ENCODE measurements around the gene SPSB1.
A peak's percentile ranks its signal among the peaks of the same experiment; 100 is the strongest.

Gene SPSB1

DNA sequence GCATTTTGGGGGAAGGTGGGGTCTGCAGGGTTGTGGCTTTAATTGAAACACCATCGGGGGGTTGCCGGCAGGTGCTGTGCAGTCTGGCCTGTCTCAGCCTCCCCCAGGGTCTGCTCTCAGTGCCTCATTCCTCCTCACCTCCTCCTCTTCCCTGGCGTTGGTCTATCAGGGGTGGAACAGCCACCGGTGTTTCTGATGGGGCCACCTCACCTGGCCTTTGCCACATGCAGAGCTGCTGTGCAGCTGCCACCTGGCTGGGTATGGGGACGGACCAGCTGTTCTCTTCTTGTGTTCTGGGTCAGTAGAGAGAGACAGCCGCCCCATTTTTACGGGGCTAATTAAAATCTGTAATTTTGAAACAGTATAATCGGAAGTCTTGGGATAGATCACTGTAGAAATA, 53.9 kb downstream of the SPSB1 start:
- no peak for DNase-seq

DNA sequence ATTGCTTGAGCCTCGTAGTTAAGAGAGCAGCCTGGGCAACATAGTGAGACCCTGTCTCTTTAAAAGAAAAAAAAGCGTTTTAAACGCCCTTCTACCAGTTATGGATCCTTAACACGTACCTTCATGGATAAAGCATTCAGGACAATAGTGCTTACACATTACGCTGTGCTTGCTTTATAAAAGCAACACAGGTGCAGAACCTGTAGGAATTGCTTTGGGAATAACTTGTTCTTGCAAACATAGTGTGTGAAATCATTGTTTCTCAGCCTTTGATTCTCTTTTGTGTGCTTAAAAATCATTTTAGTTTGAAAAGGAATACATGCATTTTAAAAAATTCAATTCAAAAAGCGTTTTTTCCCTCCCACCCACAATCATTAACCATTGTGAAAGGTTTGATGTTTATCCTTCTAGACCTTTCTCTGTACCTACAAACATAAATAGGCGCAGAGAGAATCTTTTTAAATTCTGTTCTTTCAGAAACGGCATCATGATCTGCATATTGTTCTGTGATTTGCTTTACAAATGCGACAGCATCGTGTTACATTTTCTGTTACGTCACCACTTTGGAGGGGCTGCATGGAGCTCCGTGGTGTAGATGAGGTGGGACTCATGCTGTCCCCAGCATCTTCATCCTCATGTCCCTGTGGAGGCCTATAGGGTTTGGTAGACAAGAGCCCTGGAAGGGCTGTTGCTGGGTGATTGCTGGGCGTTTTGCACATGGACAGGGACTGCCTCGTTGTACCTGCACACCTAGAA, 54.6 kb downstream of the SPSB1 start:
- no peak for DNase-seq

DNA sequence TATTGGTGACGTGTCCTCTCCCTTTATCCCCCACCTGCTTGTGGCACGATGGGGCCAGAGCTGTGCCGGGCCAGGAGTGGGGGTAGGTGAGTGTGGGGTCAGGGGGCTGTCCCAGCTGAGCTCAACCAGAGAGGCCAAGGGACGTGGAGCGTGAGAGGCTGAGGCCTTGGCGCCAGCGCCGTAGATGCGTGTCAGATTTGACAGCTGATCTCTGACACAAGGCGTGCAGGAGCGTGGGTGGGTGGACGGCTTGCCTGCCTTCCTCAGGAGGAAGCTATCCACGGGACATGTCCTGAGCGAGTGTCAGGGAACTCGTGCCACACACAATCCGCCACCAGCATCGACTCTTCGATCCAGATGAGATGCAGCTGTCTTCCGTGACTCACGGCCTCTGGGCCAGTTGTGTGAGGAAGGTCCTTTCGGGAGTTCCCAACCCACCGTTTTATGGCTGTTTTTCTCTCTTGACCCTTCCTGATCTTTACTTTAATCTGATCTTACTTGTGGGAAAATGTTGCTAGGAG, 56.7 kb downstream of the SPSB1 start:
- no peak for DNase-seq

DNA sequence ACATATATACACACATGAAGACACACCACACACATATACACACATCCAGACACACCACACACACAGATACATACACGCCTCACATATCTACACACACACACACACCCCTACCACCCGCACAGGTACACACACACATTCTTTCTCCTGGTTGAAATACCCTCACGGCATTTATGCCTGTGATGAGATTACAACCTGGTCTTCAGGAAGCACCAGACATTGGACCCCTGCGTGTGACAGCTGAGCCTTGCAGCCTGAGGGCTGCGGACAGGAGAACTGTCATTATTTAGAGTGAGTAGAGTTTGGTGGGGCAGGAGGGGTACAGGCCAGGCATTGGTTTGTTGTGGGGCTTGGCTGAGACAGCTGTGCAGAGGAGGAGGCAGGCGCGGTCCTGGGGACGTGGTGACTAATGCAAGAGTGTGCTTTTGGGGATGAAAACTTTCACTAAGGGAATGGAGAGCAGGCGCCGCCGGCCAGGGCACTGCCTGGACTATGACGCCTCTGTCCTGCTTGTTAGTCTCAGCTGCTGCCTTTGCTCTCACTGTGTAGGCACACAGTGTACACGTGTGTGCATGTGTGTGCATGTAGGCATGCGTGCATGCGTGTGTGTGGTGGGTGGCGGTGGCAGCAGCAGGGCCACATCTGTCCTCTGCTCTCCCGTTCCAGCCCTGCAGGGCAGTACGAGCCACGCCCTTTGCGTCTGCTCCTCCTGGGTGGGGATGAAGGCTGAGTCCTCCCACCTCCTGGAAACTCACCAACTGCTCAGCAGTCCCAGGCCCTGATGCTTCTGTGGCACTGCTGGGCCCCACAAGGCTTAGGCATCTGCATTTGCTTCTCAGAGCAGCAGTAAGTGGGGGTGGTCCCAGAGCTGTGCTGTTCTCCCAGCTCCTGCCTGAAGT, 57.6 kb downstream of the SPSB1 start:
- DNase-seq, result no peak

DNA sequence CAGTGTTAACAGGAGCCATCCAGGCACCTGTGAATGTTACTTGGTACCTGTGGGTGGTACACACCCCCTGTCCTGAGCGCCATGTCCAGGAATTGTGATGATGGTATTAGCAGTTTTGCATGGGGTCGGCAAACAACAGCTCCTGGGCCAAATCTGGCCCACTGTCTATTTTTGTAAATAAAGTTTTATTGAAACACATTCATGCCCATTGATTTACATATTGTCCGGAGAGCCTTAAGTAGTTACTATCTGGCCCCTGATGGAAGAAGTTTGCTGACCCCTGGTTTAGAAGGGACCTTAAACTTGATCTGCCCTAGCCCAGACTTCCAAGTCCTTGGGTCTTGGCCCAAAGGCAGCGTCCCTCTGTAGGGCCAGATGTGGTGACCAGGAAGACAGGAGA, 58.3 kb downstream of the SPSB1 start:
- DNase-seq, result no peak

DNA sequence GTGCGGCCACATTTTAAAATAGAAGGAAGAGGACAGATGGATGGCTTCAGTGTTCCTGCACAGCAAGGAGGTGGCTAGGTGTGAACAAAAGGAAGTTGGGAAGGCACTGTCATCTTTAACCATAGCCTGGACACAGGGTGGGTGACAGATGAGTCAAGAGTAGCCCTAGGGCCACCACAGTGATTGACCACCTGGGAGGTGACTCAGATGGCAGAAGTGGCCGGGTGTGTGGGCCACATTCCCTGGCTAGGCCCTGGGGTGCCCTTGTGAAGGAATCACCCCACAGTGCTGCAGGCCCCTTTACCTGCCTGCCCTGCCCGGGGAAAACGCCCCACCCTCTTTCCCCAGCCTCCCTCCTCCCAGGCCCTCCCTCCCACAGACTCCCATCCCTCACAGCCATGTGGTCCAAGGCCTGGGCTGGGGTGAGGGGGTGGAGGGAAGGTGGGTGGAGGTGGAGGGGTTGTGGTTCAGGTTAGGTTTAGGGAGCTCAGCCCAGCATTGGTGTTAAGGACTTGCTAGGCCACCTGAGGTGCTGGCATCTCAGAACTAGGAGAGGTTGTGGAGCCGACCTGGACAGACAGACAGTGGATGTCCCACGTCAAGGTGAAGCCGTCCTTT, 59.1 kb downstream of the SPSB1 start:
- no peak for DNase-seq

DNA sequence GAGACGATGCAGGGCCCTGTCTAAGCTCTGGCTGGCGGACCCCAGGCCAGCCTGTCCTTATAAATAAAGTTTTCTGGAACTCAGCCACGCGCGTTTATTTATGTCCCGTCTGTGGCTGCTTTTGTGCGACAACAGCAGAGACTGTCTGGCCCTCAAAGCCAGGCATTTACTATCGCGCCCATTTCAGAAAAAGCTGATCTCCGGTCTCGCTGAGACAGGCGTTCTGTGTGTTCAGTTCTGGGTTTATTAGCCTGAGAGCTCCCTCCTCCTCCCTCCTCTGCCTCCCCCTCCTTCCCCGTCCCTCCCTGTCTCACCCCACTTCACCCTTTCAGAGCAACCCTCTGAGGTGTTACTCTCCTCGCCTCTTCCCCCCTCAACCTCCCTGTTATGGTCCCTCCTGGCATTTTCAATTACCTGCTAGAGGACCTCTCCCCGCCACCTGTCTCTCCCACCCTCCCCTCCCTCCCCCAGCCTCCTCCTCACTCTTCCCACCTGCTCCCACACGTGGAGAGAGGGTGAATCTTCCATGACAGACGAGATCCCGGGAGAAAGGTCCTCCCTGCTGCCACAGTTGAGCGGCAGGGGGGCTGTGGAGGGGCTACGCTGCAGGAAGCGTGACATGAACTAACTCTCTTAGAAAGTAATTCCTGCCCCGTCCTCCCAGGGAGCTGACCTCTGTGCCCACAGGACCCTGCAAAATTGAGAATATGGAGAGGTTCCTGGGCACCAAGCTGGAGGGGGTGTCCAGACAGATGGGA, 59.9 kb downstream of the SPSB1 start:
- no peak for DNase-seq

DNA sequence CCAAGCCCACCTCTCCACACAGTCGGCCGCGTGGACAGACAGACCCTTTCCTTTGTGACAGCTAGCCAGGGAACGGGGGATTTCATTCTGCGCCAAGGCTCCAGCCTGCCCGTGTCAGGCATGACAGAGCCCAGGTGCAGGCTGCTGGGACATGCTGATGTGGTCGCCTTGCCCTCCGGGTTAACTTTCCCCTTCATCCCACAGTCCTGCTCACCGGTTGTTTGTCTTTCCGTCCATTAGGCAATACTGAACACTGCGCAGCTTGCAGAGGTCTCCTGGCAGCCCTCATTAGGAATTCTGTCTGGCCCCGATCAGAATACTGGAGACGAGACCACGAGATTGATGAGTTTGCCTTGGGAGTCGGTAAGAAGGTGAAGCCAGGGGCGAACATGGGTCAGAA, 62.8 kb downstream of the SPSB1 start:
- DNase-seq, result no peak

DNA sequence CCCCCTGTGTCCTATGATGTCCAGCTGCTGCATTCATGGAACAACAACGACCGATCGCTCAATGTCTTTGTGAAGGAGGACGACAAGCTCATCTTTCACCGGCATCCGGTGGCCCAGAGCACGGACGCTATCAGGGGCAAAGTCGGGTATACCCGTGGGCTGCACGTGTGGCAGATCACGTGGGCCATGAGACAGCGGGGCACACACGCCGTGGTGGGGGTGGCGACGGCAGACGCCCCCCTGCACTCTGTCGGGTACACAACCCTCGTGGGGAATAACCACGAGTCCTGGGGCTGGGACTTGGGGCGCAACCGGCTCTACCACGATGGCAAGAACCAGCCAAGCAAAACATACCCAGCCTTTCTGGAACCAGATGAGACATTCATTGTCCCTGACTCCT, 63.3 kb downstream of the SPSB1 start:
- DNase-seq, result no peak

DNA sequence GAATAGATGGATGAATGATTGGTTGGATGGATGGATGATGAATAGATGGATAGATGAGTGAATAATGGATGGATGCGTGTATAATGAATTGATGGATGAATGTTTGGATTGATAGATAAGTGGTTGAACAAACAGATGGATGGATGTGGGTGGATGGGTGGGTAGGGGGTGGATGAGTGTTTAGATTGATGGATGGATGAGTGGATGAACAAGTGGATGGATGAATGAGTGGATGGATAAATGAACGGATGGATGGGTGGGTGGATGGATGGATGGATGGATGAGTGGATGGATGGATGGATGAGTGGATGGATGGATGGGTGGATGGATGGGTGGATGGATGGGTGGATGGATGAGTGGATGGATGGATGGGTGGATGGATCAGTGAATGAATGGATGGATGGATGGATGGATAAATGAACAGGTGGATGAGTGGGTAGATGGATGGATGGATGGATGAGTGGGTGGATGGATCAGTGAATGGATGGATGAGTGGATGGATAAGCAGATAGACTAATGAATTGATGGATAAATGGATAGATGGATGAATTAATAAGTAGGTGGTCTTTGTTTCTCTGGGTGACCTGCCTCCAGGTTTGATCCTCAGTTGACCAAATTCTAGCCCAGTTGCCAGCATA, 64.3 kb downstream of the SPSB1 start:
- no peak for DNase-seq

DNA sequence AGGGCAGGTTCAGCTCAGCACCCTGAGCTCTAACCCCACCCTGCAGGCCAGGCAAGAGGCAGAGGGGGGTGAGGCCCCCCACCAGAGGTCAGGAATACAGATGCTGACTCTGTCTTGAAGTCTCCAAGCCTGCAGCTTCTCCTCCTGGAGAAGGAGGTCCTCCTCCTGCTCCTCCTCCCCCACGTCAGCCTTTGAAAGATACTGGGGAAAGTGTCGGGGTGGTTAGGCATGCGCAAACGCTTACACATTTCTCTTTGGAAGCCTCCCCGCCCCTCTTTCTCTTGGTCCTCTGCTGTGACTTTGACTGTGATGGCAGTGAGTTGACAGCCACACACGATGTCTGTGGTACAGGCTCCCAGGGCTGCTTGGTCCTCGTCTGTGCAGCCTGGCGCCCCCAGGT, 65.3 kb downstream of the SPSB1 start:
- DNase-seq, result no peak

DNA sequence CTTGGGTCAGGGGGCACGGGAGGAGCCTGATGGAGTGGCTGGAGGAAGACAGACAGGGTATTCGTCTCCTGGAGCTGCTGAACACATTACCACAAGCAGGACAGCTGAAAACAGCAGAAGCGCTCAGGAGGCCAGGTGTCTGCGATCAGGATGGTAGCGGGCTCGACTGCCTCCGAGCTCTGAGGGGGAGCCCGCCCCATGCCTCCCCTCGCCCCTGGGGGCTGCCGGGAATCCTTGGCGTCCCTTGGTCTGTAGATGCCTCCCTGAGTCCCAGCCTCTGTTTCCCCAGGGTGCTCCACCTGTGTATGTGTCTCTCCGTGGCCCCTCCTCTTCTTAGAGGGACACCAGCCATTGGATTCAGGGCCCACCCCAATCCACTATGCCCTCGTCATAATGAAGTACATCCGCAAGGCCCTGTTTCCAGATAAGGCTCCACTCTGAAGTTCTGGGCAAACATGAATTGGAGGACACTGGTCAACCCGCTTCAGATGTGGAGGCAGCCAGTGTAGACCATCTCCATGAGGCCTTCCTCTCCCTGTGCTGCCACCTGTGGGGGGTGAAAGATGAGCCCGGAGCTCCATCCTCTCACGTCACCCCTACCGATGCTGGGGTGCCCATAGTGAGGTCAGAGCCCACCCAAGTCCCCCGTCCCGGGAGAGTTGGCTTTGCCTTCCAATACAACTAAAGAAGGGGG, 67.8 kb downstream of the SPSB1 start:
- DNase-seq, result no peak

DNA sequence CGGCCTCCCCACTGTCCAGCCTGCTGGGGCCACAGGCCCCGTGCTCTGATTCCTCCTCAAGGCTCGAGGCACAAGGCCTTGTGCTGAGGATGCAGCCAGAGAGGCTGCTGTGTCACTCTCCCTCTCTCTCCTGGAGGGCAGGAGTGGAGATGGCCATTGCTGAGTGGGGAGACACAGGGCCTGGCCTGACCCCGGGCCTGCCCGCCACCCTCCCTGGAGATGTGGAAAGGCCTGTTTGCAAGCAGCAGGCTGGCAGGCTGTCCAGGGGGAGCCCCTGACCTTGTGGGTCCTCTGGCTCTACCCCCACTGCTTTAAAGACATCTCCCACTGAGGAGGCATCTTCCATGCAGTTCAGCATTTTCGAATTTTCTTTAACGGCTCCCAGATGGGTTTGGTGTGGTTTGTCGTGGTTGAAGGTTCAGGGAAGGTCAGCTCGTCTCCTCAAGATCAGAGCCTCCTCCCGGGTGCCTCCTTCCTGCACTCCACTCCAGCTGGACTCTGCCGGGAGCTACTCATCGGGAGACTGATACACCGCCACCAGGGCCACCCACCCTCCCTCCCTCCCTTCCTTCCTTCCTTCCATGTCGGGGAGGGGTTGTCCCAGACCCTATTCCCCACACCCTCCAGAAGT, 69.1 kb downstream of the SPSB1 start:
- no peak for DNase-seq

DNA sequence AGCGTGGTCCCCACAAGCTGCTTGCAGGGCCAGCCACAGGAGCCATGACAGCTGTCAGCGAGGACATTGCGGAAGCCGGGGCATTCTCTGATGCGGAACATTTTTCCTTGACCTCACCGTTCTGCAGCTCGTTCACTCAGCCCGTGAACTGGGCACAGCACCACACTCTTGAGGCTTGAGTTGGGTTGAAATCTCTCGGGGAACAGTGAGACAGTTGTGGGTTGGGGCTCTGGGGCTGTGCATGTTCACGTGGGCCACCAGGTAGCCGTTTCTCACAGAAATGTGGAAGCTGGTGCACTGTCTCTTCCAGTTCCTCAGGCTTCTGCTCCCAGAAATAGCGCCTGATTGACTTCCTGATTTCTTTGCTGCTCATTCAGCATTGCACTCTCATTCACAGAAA, 69.8 kb downstream of the SPSB1 start:
- DNase-seq, result no peak

DNA sequence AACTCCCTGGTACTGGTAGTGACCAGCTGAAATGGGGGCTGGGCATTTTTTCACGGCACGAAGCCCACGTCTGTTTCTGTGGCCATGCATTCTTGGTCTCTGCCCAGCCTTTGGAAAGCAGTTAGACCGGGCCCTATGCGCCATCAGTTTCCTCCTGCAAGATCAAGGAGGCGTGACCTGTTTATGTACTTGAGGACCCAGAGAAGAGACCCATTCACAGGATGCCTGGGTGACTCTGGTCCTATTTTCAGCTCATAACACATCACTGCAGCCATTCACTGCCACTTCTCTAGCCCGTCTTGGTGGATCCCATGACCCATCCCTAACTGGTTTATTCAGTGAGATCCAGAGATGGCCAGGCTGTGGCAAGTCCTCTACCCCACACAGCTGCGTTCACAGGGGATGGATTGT, 70.4 kb downstream of the SPSB1 start:
- DNase-seq, result no peak

DNA sequence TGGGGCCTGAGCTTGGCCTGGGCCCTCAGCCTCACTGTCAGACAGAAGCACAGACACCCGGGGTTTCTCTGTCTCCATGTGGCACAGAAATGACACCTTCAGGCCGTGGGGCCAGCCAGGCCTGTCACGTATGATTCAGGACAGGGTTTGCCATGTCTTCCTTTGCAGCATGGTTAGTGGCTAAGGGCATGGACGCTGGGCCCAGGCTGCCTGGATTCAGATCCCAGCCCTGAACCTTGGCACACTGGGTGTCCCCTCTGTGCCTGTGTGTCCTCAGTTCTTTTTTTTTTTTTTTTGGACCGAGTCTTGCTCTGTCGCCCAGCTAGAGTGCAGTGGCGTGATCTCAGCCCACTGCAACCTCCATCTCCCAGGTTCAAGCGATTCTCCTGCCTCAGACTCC, 73.6 kb downstream of the SPSB1 start:
- DNase-seq, result no peak

DNA sequence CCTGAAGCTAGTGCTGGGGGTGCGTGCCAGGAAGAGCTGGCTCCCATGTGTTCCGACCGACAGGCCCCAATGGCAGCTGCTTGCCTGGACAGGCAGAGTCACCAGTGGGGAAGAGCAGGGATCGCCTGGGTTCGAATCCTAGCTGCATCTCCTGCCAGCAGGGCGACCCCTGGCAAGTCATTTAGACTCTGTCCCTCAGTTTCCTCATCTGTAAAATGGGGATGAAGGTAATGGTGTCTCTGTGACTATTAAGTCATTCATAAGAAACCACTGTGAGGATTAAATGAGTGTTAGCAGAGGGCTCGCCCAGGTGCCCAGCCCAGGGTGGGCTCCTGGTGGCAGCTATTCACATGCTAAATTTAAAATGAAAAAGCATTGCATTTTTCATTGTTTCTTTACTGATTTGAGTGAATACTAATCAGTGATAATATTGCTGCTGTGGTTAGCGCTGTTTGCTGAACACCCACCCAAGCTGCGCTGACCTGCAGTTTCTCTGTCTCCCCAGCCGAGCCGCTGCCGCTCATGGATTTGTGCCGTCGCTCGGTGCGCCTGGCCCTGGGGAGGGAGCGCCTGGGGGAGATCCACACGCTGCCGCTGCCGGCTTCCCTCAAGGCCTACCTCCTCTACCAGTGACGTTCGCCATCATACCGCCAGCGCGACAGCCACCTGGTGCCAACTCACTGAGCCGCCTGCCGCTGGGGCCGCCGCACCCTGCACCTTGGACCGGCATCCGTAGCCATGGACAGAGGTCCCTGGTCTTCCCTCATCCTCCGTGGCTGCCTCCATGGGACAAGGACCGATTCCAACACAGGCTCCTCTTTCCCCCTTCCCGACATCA, 74.5 kb downstream of the SPSB1 start:
- DNase-seq, result no peak

DNA sequence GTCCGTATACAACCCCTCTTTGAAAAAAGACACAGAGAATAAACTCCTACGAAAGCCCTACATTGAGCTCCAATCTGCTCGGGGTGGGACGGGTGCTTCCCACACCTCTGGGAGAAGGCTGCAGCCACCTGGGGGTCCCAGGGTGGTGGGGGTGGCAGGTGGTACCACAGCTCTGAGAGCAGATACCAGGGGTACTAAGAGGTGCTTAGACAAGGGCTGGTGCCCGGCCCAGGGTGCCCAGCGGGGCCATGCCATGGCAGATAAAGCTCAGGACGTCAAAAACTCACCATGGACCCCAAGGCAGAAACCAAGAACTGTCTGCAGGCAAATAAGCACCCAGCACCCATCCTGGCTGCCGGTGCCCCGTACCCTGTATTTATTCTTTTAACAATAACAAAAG, 75.1 kb downstream of the SPSB1 start:
- no peak for DNase-seq

DNA sequence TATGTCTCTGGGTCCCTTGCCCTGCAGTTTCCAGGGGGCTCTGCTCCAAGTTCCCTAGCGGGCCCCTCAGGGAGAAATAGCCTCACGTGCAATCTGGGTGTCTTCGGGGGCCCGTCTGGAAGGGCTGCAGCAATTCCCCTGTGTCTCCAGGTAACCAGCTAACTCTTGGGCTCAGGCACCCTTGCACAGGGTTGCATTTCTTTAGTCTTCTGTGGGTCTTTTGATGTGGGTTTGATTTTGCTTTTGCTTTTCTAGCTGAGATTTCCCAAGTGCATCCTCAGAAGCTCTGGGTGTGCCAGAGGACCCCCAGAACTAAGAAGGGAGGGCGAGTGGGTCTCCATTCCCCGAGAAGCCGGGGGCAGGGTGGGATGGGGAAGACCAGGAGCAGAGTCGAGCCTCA, 75.7 kb downstream of the SPSB1 start:
- DNase-seq, result peak in 1 of 6 experiments; percentile 9
